Activated CD8-positive, alpha-beta memory T cell treated with anti-CD3 and anti-CD28 coated beads, Interleukin-2, amount 50 U/mL, for 1 hour (primary cell): Measurements from ENCODE around the gene HES6.

Source experiments
- DNase-seq: peaks from one replicate; pipeline ENCODE4 v3.0.0-alpha.2; 2020; ENCODE audit errors: extremely low read depth

HES6 gene

DNA sequence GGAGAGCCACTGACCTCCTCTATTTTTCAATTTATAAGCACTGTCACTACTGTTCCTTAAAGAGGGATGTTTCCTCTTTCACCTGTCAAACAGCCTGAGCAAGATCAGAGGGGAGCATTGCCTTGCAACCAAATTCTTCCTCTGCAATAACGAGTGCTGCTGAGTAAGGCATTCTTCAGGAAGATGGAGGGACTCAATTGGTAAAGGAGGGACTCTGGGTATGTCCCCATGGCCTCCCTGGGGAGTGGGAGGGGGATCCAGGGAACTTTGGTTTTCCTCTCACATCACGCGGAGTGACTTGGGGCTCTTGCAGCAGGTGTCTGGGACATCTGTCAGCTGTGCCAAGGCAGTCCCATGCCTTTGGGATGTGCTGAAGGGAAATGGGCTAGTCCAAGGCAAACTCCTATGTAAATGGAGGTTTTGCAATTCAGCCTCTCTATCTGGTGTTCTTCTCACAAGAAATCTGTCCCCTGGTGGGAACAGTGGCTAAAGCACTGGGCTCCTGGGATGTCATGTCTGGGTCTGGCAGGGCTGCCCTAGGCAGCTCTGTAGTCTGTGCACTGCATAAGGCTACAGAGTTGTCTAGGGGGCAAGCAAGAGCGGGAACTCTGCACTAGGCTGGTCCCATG lies 14.4 kb upstream of the HES6 start:
- DNase-seq, result no peak

DNA sequence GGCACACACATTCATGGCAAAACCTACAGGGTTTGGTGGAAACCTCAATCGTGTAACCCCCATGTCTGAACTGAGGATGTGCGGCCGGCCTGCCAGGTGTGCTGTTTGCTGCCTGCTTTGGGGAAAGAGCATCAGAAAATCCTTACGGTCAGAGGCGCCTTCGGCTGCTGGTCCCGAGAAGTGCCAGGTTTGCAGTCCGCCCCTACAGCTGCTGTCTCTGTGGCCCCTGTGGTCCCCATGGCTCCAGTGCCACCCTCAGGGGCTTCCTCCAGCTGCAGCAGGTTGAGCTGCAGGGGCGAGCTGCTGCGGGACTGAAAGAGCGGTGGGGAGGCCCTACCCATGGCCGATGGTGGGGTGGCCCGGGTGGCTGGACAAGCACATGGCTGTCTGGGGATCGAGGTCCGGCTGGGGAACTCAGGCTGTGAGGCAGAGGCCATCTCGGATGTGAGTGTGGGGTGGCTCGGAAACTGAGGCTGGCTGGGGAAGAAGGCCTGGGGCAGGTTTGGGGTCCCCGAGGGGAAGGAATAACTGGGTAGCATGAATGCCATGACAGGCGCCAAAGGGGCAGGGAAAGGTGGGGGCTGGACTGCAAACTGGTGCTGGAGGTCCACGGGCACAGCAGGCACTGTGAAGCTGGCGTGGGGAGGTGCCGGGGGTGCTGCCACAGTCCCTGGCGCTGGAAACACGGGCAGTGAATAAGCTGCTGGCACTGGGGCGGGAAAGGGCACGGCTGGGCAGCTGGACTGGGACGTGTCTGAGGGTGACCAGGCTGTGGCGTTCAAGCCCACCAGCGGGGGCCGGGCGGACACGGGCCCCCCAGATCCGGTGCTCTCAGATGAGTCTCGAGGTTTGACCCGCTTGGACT lies 13.2 kb upstream of the HES6 start:
- no peak for DNase-seq

DNA sequence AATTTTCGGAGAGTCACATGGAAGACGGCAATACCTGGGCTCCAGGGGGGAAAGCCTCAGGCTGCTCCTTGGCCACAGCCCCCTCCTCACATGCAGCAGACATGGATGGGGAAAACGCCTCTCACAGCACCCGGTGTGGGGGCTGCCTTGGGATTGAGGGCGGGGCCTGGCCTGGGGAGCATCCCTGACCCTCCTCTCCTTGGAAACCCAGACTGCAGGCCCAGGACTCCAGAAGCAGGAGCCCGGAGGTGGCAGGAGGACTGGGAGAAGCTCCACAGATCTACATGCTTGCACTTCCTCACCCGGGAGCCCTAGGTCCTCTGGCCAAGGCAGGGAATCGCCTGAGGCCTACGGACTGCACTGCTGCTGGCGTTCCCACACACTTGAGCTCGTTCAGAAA lies 12.1 kb upstream of the HES6 start:
- DNase-seq, result no peak

DNA sequence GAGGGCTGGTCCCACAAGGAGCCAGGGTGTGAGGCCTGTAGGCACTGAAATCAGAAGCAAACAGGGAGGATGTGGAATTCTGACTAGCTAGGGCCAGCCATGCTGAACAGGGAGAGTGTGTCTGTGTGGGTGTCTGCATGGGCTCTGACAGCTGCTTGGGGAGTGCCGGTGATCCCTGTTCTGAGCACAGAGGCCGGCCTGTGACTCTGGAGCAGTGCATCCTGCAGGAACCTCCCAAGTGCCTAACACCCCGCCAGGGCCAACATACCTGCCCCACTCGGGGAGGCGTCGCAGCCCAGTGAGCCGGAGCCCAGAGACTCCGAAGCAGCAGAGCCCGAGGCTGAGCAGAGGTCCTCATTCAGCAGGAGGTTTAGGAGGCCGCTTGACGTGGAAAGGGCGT lies 11.5 kb upstream of the HES6 start:
- no peak for DNase-seq

DNA sequence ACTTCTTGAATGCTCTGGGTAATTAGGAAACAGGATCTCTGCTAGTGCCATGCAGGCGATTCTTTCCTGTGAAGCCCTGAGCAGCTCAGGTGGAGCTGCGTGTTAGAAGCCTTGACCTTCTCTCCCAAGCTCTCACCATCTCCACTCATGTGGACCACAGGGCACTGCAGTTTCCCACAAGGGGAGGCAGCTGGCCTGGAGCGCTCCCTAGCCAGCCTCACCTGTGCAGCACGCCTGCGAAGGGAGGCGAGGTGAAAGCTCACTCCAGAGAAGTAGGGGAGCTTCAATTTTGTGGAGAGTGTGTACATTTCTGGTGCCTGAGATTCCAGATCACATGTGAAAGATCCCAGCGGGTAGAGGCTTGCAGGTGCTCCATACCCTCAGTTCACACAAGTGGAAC lies 11.1 kb upstream of the HES6 start:
- DNase-seq, result no peak

DNA sequence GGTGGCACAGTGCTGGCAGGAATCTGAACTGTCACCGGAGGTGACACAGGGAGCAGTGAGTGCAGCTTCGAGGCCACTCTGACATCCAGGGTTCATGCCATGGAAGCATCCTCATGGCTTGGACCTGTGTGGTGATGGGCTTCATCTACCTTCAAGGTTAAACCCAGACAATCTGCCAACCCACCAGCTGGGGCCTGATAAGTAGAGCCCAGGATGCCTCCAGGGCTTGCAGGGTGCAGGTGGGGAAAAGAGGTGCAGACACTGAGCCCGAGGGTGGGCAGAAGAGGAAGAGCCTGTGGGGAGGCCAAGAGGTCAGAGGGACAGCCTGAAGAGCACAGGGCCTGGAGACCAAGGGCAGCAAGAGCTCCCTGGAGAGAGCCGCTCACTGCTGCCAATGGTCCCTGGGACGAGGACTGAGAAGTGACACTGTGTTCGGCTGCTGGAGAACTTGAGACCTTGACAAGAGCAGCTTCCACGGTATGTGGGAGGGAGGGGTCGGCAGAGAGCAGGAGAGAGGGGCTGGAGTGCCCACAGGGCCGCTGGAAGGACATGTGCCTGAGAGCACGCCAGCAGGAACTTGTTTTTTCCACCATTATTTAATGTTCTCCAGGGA lies 8.1 kb upstream of the HES6 start:
- DNase-seq, result no peak

DNA sequence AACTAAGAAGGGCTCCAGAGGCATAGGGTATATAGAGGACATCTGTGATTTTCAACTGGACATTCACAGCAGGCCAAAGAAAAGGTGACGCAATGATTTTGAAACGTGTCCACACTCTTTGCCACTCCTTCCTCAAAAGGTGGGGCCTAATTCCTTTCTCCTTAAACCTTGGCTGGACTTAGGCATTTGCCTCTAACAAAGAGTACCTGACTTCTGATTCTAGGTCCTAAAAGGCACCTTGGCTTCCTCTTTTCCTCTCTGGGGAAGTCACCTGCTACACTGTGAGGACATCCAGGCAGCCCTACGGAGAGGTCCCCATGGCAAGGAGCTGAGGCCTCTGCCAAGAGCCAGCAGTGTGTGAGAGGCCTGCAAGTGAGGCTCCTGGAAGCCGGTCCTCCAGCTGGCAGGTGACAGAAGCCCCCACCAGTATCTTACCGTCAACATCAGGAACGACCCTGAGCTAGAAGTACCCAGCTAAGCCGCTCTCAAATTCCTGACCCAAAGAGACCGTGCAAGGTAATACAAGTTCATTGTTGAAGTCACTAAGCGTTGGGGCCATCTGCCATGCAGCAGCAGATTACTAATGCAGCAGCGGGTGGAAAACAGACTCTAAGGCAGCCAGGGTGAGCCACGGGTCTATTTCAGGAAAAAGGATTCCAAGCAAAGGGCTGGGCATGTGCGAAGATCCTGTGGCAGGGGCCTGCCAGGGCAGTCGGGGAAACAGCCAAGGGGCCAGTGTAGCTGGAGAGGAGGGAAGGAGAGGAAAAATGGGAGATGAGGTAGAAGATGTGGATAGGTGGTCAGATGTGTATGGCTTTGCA lies 7.4 kb upstream of the HES6 start:
- no peak for DNase-seq

DNA sequence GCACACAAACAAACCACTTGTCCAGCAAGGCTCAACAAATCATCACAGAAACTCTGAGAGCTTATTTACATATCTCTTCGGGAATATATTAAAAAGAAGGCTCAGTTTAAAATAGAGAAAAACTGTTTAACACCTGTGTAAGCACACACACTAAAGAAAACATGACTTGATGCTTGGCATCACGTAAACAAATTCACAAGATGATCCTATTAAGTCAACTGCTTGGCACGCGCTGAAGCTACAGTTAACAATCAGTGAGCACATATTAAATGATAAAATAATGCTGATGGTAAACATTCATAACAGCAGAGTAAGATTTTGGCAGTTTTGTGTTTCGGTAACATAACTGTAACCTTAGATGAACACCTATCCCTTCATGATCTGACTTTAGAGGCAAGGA lies 4.3 kb upstream of the HES6 start:
- DNase-seq, result no peak

DNA sequence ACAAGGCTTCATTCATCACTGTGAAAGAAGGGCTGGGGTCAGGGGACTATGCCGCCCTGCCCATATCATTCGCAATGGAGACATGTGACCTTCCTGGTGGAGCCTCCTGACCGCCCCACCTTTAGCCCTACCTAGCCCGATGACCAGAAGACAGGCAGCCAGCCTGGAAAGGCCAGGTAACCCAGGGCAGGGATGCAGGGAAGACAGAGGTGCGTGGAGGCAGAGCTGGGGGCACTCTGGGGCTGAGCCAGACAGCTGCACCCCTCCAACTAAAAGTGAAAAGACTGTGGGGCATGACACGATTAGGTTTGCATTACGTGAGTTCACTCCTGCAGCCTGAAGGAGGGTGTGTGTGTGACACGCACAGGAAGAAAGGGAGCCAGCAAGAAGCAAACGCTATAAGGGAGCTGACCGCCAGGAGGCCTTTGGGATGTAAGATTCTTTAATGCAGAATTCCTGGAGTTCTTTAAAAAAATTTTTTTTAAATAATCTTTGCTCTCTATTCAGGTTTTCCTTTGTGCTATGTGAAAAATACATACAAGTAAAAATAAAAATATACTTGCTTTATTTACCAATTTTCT lies 3.7 kb upstream of the HES6 start:
- DNase-seq, result no peak

DNA sequence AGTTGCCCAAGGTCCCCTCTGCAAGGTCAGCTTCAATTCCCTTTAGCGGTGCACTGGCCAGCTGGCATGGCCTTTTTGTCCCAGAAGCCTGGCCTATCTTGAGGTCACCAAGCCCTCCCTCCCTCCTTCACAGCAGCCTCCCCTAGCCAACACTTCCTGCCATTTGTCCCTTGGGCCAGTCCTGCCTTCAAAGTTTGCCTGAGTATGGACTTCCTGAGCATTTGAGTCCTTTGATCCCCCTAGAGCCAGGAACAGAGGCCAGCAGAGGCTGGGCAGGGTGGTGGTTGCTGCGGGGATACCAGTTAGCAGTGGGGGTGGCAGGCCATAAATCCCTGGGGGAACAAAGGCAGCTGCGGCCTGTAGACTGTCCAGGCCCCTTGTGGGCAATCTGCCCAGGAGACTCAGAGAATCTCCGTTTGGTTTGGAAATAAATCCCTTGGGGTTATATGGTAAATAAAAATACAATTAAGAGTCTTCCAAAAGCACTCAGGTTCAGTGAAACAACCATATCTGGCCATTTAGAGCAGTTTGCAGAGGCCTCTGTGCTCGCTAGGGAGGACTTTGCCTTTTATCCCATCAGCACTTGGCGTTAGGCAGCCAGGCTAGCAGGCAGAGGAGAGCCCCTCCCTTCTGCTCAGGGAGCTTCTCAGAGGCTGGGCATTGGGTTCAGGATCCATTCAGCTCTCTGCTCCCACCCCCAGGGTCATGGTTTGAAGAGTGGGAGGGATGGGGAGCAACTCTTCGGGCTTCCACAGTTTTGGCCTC lies 3.1 kb upstream of the HES6 start:
- no peak for DNase-seq

DNA sequence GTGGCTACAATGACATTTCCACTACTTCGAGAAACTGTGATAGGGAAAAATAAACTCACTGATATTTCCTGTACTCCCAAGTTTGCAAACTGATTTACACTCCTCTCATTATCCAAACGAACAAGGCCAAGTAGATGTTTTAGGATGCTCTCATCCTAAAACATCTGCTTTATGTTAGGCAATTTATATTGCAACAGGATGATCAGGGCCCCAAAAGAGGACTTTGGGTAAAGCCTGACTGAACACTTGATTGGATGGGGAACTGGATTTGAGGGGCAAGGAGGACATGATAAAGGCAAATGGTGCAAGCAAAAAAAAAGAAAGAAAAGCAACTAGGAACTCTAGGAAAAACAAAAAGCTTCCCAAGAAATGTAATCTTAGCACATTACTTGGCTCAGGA lies 2.1 kb upstream of the HES6 start:
- DNase-seq, result no peak

DNA sequence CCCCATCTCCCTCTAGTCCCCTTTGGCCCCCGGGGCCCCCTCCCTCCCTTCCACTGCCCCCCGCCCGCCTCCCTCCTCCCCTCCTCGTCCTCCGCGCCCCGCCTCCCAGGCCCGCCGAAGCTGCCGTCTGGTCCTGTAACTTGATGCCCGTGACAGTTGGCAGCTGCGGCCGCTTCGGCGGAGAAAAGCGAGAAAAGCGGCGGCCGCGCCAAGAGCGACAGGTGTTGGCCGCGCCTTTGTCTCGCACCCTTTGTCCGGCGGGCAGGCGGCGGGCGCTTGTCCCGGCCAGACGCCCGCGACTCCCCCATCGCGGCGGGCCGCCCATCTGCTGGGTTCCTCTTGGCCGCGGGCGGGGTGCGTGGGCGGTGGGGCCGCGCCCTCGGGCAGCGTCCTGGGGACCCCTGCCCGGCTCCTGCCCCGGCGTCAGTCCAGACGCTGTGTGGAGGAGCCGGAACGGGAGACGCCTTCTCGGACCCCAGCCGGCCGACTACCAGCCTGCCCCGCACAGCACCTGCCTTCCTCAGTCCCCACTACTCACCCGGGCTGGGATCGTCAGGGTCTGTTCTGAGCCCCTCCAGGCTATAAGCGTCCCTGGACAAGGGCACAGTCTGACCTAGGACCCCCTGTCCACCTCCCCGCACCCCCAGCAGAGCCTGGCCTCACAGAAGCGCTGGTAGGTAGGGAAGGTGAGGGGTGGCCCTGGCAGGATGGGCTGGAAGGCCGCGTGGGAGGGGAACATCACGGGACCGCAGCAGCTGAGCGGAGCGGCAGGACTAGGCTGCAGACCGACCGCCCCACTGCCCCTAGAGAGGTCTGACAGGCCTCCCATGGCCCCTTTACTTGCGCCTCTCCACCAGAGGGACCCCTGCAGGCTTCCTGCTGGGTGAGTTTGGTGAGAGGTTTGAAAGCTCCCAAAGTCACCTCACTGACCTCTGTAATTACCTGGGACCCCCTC lies 1.2 kb upstream of the HES6 start:
- DNase-seq, result no peak

DNA sequence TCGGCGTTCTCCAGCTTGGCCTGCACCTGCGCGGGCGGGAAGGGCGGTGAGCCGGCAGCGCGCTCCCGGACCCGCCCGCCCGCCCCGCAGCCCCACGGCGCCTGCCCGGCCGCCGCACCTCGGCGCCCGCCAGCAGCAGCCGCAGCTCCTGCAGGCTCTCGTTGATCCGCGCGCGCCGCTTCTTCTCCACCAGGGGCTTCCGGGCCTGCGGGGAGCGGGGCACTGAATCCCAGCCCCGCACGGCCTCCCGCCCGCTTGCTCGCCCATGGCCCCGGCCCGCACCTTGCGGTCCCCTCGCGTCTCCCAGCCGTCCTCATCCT lies 335 bp downstream of the HES6 start:
- DNase-seq, result no peak

DNA sequence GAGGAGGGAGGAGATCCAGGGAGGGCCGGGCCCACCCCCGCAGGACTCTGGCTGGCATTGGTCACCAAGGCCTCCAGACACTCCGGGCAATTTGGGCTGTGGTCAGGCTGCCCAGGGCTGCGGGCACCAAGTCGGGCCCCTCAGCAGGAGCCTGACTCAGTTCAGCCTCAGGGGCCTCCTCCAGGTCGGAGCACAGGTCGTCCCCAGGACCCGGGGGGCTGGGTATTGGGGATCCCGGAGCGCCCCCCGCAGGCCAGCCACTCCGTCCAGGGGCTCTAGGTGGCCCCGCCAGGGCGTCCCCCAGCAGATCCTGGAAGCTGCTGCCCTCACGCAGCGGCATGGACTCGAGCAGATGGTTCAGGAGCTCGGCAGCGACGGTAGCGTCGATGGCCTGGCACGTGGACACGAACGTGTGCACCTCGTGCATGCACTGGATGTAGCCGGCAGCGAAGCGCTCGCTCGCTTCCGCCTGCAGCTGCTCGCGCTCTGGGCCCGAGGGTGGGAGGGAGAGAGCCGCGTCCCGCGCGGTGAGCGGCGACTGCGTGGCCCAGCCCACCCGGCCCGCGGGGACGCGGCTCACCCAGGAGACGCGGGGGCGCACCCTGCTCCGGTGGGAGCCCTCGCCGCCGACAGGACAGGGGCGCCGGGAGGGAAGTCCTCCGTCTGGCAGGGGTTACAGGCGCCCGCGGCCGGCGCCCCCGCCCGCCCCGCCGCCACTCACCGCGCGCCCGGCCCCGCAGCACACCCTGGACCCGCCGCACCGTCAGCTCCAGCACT lies 884 bp downstream of the HES6 start:
- DNase-seq, result no peak

DNA sequence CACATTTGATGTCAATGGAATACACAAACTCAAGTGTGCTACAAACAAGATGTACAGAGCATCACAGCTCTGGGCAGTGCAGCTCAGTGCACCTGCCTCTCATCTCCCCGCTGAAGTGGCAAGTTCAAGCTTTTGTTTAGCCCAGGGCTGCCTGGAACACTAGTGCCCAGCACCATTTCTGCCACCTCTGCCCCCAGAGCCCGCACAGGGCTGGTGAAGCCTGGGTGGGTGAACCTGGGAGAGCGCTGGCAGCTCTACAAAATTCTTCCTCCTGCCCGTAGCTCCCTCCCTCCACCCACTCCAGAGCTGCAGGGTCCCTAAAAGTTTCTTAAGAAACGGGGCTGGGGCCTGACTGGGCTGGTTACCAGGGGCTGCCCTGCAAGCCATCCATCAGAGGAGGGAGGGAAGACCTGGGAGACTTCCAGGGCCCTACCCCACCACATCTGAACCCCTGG lies 1.5 kb downstream of the HES6 start:
- DNase-seq, result no peak

DNA sequence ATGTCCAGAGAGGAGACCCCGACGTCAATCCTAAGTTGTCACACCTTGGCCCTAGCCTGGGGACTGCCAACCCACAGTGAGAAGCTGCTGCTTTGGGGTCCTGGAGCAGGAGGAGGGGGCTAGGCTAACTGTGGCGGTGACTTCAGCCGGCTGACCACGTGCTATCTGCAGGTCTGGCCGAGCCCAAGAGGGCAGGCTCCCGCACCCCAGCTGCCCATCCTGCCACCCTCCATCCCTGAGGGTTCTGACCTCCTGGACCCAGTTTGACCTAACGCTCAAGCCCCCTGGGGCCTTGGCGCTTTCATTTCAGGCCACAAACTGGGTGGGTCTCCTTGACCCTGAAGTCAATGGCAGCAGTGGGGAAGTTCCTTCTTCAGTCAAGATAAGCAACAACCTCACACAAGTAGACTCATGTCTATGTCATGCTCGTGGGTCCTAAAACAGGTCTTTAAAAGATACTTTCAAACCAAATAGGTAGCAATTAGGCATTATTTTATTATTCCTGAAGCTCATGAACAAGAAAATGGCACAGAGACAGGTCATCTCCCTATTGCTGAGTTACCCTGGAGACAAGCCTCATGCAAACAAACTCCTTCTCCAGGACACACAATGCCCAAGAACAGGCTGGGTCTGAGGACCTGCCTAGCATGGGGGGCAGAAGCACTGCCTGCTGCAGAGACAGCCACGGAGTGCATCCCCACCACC lies 2.3 kb downstream of the HES6 start:
- DNase-seq, result no peak

DNA sequence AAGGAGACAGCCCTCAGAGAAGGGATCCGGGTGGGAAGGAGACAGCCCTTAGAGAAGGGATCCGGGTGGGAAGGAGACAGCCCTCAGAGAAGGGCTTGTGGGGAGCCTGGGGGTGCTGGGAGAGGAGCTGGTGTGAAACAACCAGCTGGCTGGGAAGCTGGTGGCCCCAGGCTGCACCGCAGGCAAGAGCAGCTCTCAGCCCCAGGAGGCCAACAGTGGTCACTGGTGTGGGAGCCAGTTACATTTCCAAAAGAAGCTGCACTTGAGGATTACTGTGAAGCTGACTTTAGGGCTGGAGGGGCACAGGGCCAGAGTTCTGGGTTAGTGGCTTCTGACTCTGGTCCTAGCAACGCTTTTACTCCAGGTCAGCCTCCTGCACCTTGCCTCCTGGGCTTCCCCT lies 3.3 kb downstream of the HES6 start:
- no peak for DNase-seq

DNA sequence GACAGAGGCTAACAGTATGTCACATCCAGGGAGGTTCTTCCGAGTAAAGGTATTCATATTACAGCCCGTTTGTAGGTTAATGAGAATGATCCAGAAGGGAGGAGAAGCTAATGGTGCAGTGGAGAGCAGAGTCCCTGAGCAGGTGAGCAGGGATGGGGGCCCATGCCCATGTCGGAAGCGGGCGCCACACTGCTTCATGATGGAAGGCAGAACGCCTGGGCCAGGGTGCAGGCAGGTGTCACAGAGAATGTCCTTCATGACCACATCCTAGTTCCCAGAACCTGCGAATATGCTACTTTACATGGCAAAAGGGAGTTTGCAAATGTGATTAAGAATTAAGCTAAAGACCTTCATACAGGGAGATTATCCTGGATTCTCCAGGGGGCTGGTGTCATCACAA lies 4.0 kb downstream of the HES6 start:
- DNase-seq, result no peak

DNA sequence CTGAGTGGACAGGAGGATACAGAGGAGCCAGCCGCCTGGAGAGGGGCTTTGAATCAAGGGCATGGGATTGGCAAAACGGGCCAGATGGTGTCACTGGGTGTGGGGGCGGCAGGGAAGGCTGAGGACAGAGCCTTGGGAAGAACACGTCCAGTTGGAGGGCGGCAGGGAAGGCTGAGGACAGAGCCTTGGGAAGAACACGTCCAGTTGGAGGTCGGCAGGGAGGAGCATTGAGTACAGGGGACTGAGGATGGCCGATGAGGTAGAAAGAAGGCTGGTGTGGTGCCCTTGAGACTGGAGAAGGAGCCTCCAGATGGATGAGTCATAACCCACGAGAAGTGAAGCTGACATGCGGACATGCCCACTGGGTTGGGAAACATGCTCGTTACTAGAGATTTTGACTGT lies 4.5 kb downstream of the HES6 start:
- DNase-seq, result no peak
